Tibial artery (tissue), 4 donors: ENCODE data around the gene ZBTB18.

Experiments used
- DNase-seq, 2 donors: peaks; one replicate each; pipeline ENCODE4 v3.0.0-alpha.2; 2019
- H3K27ac ChIP-seq, 2 donors: fragments of 200-600 bp; sonication (generic) in 1 of 2; 1 replicate in 1 of 2; 2 replicates in 1 of 2; pipeline ENCODE4 v1.5.1; 2018 to 2019; ENCODE audit warnings: mild to moderate bottlenecking in 1 of 2
- H3K27me3 ChIP-seq, 2 donors: fragments of 200-600 bp; sonication (generic) in 1 of 2; one replicate each; pipeline versions ENCODE4 v1.5.1 to v1.6.0; 2016 to 2019
- H3K36me3 ChIP-seq, 3 donors: fragments of 200-600 bp; sonication (generic) in 2 of 3; one replicate each; pipeline ENCODE4 v1.5.1; 2016 to 2019; ENCODE audit warnings: mild to moderate bottlenecking in 2 of 3
- H3K4me1 ChIP-seq, 4 donors: fragments of 200-600 bp; sonication (generic) in 2 of 4; 1 replicate in 3 of 4; 2 replicates in 1 of 4; pipeline ENCODE4 v1.5.1; 2016 to 2019
- H3K4me3 ChIP-seq, 2 donors: fragments of 200-600 bp; sonication (generic) in 1 of 2; 1 replicate in 1 of 2; 2 replicates in 1 of 2; pipeline ENCODE4 v1.5.1; 2018 to 2019; ENCODE audit warnings: mild to moderate bottlenecking in 2 of 2
- H3K9me3 ChIP-seq, 3 donors: fragments of 200-600 bp; sonication (generic) in 1 of 3; one replicate each; pipeline ENCODE4 v1.5.1; 2016 to 2019
- CTCF ChIP-seq, 2 experiments: fragments of 200-600 bp in 1 of 2; fragments of 450-650 bp in 1 of 2; IDR thresholded peaks; one replicate each; pipeline ENCODE4 v1.5.1; 2017 to 2019; ENCODE audit warnings: antibody characterized with exemption in 2 of 2, mild to moderate bottlenecking in 1 of 2, moderate library complexity in 1 of 2
- intact Hi-C: fragments of 100-400 bp; cut with DNase I; formaldehyde crosslinking; loops from one replicate; pipeline ENCODE4 v1.15.0; 2023; ENCODE audit warnings: low total_unique reads

Gene ZBTB18

DNA sequence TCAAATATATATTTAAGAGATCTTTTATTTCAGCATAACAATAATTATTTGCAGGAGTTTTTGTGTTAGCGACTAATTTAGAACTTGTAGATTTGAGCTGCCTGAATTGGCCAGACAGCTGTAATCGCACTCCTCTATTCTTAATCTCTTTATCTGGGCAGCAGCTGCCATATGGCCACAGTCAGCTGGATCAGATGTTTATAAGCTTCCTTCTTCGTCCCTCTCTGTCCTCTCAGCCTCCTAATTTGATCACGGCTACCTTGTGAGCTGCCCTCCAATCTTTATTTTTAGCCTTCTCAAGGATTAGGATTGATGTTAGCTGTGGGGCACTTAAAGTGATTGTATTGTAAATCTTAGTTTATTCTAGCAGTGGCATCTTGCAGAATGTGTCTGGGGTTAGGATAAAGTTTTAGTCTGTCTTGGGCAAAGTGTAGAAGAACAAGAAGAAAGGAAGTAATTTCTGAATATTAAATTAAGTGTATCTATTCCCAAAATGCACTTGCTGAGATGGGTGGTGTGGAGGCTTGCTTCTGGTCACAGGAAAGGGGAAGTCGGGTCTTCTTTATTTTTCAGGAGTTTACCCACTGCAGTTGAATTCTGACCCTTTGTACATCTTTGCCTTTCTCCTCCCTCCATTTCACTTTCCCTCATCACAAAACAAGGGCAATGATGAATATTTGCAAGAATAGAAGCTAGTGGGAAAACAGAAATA lies 1.1 kb downstream of the ZBTB18 start:
- TF ChIP-seq CTCF (IDR thresholded peaks at IDR 0.05), result no peak
- Histone ChIP-seq H3K36me3 (peaks cover 7 to 23% (median 12%) of the 10 kb centered on the region in 3 donors), H3K27ac (peak overlapping the region; percentile 70 to 74), H3K9me3 (no peaks in the 10 kb centered on the region), H3K4me1 (peaks cover 0 to 49% (median 2%) of the 10 kb centered on the region in 4 donors), H3K4me3 (peak overlapping the region in 1 of 2 donors; percentile 5), H3K27me3 (no peaks in the 10 kb centered on the region)
- no peak for DNase-seq
- intact Hi-C loops, result loop anchor here (10.0 kb wide), 1 partner anchor 223 kb away; no protein-coding TSS in a partner anchor

DNA sequence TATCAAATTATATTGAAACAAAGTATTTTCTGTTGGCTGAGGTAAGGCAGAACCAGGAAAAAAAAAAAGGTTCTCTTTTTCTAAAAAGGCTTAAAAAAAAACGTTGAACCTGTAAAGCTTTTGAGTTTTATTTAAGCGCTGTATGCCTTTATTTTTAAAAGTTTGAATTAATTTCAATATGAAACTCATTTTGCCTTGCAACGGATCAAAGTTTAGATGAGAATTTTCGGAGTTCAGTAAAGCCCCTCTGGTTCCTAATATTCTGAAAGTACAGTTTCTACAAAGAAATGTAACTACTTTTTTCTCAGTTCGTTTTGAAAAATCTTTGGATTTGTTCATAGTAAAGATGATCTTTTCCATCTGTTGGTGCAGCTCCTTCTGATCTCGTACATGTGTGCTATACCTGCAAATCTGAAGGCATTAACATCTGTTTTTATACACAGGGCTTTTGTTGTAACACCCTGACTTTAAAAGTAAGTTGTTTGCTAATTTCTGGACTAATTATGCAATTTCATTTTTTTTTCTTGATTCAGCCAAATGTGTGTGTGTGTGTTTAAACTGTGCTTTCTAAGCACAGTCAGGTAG lies 1.7 kb downstream of the ZBTB18 start:
- intact Hi-C loops, result loop anchor here (10.0 kb wide), 1 partner anchor 222 kb away; no protein-coding TSS in a partner anchor
- H3K27me3 ChIP-seq, result no peaks in the 10 kb centered on the region
- H3K36me3 ChIP-seq, result peaks cover 7 to 23% (median 12%) of the 10 kb centered on the region in 3 donors
- no peak for TF ChIP-seq CTCF (IDR thresholded peaks at IDR 0.05)
- peaks cover 0 to 49% (median 2%) of the 10 kb centered on the region in 4 donors for H3K4me1 ChIP-seq
- peak overlapping the region in 1 of 2 donors; percentile 74 for H3K27ac ChIP-seq
- no peak for DNase-seq
- H3K9me3 ChIP-seq, result no peaks in the 10 kb centered on the region
- H3K4me3 ChIP-seq, result no peak overlapping the region

DNA sequence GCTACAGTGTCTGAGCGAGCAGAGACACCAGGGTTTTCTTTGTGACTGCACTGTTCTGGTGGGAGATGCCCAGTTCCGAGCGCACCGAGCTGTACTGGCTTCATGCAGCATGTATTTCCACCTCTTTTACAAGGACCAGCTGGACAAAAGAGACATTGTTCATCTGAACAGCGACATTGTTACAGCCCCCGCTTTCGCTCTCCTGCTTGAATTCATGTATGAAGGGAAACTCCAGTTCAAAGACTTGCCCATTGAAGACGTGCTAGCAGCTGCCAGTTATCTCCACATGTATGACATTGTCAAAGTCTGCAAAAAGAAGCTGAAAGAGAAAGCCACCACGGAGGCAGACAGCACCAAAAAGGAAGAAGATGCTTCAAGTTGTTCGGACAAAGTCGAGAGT lies 2.7 kb downstream of the ZBTB18 start:
- no peak overlapping the region for H3K4me3 ChIP-seq
- no peak for TF ChIP-seq CTCF (IDR thresholded peaks at IDR 0.05)
- no peaks in the 10 kb centered on the region for H3K9me3 ChIP-seq
- intact Hi-C loops, result loop anchor here (10.0 kb wide), 1 partner anchor 221 kb away; no protein-coding TSS in a partner anchor
- H3K27me3 ChIP-seq, result no peaks in the 10 kb centered on the region
- no peak overlapping the region for H3K27ac ChIP-seq
- peaks cover 7 to 23% (median 12%) of the 10 kb centered on the region in 3 donors for H3K36me3 ChIP-seq
- peaks cover 0 to 49% (median 2%) of the 10 kb centered on the region in 4 donors for H3K4me1 ChIP-seq
- DNase-seq, result no peak

DNA sequence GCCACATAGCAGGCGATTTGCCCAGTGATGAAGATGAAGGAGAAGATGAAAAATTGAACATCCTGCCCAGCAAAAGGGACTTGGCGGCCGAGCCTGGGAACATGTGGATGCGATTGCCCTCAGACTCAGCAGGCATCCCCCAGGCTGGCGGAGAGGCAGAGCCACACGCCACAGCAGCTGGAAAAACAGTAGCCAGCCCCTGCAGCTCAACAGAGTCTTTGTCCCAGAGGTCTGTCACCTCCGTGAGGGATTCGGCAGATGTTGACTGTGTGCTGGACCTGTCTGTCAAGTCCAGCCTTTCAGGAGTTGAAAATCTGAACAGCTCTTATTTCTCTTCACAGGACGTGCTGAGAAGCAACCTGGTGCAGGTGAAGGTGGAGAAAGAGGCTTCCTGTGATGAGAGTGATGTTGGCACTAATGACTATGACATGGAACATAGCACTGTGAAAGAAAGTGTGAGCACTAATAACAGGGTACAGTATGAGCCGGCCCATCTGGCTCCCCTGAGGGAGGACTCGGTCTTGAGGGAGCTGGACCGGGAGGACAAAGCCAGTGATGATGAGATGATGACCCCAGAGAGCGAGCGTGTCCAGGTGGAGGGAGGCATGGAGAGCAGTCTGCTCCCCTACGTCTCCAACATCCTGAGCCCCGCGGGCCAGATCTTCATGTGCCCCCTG lies 3.3 kb downstream of the ZBTB18 start:
- Histone ChIP-seq H3K27me3 (no peaks in the 10 kb centered on the region), H3K4me3 (no peak overlapping the region), H3K4me1 (peaks cover 0 to 49% (median 2%) of the 10 kb centered on the region in 4 donors), H3K9me3 (no peaks in the 10 kb centered on the region), H3K36me3 (peaks cover 7 to 23% (median 12%) of the 10 kb centered on the region in 3 donors), H3K27ac (no peak overlapping the region)
- no peak for TF ChIP-seq CTCF (IDR thresholded peaks at IDR 0.05)
- no peak for DNase-seq
- intact Hi-C loops, result loop anchor here (10.0 kb wide), 1 partner anchor 220 kb away; no protein-coding TSS in a partner anchor

GRCh38 chr1:244054924-244055263 lies 3.8 kb downstream of the ZBTB18 start:
- no peak for TF ChIP-seq CTCF (IDR thresholded peaks at IDR 0.05)
- peaks cover 0 to 49% (median 2%) of the 10 kb centered on the region in 4 donors for H3K4me1 ChIP-seq
- intact Hi-C loops, result loop anchor here (10.0 kb wide), 1 partner anchor 220 kb away; no protein-coding TSS in a partner anchor

More at GRCh38 chr1:244054924-244055263, 3.8 kb downstream of the ZBTB18 start:
- Histone ChIP-seq H3K27me3 (no peaks in the 10 kb centered on the region), H3K27ac (peak overlapping the region in 1 of 2 donors; percentile 27), H3K9me3 (no peaks in the 10 kb centered on the region), H3K4me3 (no peak overlapping the region), H3K36me3 (peaks cover 7 to 23% (median 12%) of the 10 kb centered on the region in 3 donors)
- DNase-seq, result no peak
